ACHN (cell line): ENCODE data around the gene PKDCC.
"Not testable (repeated sequence)": the region's sequence is repeated elsewhere in the genome, so short reads cannot be mapped to it uniquely, and the experiment has no call there.

Source experiments
- DNase-seq: peaks from one replicate; pipeline ENCODE4 v3.0.0-alpha.2; 2015
- in situ Hi-C: cut with HindIII; loops from 2 replicates; pipeline ENCODE4 v1.10.0; 2017; ENCODE audit warnings: low sequenced_read_pairs, low pct_ligation_motif_present, low pct_unique_long_range_greater_than_20kb

The PKDCC gene

GRCh38 chr2:42029639-42030199 is 18.1 kb upstream of the PKDCC start:
- in situ Hi-C loops, result no loop called here
- no peak for DNase-seq

GRCh38 chr2:42030200-42030759 is 17.5 kb upstream of the PKDCC start:
- in situ Hi-C loops, result no loop called here
- DNase-seq, result no peak

GRCh38 chr2:42030829-42031228 is 17.0 kb upstream of the PKDCC start:
- no peak for DNase-seq
- in situ Hi-C loops, result no loop called here

- in situ Hi-C loops, result no loop called here
- no peak for DNase-seq
Measured at GRCh38 chr2:42031281-42032223, 16.3 kb upstream of the PKDCC start.

GRCh38 chr2:42032224-42032620 is 15.6 kb upstream of the PKDCC start:
- DNase-seq, result no peak
- in situ Hi-C loops, result no loop called here

- in situ Hi-C loops, result no loop called here
- no peak for DNase-seq
Measured at GRCh38 chr2:42032745-42033144, 15.1 kb upstream of the PKDCC start.

- in situ Hi-C loops, DNase-seq: not testable (repeated sequence)
Measured at GRCh38 chr2:42034096-42034495, 13.7 kb upstream of the PKDCC start.

- no peak for DNase-seq
- in situ Hi-C loops, result no loop called here
Measured at GRCh38 chr2:42035241-42035640, 12.6 kb upstream of the PKDCC start.

- no peak for DNase-seq
- in situ Hi-C loops, result no loop called here
Measured at GRCh38 chr2:42036413-42036812, 11.4 kb upstream of the PKDCC start.

GRCh38 chr2:42036940-42037339 is 10.9 kb upstream of the PKDCC start:
- no peak for DNase-seq
- in situ Hi-C loops, result no loop called here

GRCh38 chr2:42040643-42041278 is 7.1 kb upstream of the PKDCC start:
- DNase-seq, result no peak
- in situ Hi-C loops, result no loop called here

- no peak for DNase-seq
- in situ Hi-C loops, result no loop called here
Measured at GRCh38 chr2:42041377-42042127, 6.3 kb upstream of the PKDCC start.

GRCh38 chr2:42042631-42043355 is 5.0 kb upstream of the PKDCC start:
- in situ Hi-C loops, result no loop called here
- DNase-seq, result no peak

GRCh38 chr2:42043789-42044394 is 3.9 kb upstream of the PKDCC start:
- in situ Hi-C loops, result no loop called here
- no peak for DNase-seq

- in situ Hi-C loops, result no loop called here
- DNase-seq, result no peak
Measured at GRCh38 chr2:42044939-42045338, 2.9 kb upstream of the PKDCC start.

- no peak for DNase-seq
- in situ Hi-C loops, result no loop called here
Measured at GRCh38 chr2:42045352-42045751, 2.5 kb upstream of the PKDCC start.

- no peak for DNase-seq
- in situ Hi-C loops, result no loop called here
Measured at GRCh38 chr2:42045848-42046748, 1.7 kb upstream of the PKDCC start.
